Vagina (tissue), 2 donors: ENCODE data around the gene UROD.
"Not testable (repeated sequence)": the region's sequence is repeated elsewhere in the genome, so short reads cannot be mapped to it uniquely, and the experiment has no call there.

Source experiments
- POLR2A ChIP-seq, 2 donors: fragments of 450-650 bp; IDR thresholded peaks; one replicate each; pipeline ENCODE4 v1.6.1; 2017; ENCODE audit warnings: antibody characterized with exemption in 2 of 2, mild to moderate bottlenecking in 2 of 2, moderate library complexity in 2 of 2
- POLR2AphosphoS5 ChIP-seq, 2 donors: sonication (generic); formaldehyde crosslinking; IDR thresholded peaks; one replicate each; pipeline ENCODE4 v1.9.0; 2017; ENCODE audit warnings: antibody characterized with exemption in 2 of 2, mild to moderate bottlenecking in 2 of 2, low read depth in 1 of 2; ENCODE audit not compliant: insufficient read depth in 1 of 2
- TF ChIP-seq, protein P1 (sequence below), 3 experiments: fragments of 450-650 bp in 2 of 3; fragments of 200-600 bp in 1 of 3; sonication (generic) in 1 of 3; IDR thresholded peaks; one replicate each; pipeline ENCODE4 v1.5.1; 2017 to 2019; ENCODE audit warnings: antibody characterized with exemption in 3 of 3, mild to moderate bottlenecking in 2 of 3, moderate library complexity in 2 of 3

DNA sequence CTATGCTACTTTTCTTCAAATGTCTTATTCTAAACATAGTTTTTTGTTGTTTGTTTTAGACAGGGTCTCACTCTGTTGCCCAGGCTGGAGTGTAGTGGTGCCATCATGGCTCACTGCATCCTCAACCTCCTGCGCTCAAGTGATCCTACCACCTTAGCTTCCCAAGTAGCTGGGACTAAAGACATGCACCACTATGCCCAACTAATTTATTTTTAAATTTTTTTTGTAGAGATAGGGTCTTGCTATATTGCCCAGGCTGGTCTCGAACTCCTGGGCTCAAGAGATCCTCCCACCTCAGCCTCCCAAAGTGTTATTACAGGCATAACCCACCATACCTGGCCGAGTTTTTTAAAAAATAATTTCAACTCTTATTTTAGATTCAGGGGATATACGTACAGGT, 50.4 kb downstream of the UROD start:
- TF ChIP-seq, protein P1, sequence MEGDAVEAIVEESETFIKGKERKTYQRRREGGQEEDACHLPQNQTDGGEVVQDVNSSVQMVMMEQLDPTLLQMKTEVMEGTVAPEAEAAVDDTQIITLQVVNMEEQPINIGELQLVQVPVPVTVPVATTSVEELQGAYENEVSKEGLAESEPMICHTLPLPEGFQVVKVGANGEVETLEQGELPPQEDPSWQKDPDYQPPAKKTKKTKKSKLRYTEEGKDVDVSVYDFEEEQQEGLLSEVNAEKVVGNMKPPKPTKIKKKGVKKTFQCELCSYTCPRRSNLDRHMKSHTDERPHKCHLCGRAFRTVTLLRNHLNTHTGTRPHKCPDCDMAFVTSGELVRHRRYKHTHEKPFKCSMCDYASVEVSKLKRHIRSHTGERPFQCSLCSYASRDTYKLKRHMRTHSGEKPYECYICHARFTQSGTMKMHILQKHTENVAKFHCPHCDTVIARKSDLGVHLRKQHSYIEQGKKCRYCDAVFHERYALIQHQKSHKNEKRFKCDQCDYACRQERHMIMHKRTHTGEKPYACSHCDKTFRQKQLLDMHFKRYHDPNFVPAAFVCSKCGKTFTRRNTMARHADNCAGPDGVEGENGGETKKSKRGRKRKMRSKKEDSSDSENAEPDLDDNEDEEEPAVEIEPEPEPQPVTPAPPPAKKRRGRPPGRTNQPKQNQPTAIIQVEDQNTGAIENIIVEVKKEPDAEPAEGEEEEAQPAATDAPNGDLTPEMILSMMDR (IDR thresholded peaks at IDR 0.05) = not testable (repeated sequence)
- TF ChIP-seq POLR2AphosphoS5 (IDR thresholded peaks at IDR 0.05; ENCODE audit: insufficient read depth in 1 of 2, low read depth in 1 of 2); POLR2A (IDR thresholded peaks at IDR 0.05): not testable (repeated sequence)
